HEK293 (cell line): ENCODE data around the gene RAB11A.

ENCODE experiments used
- CTCF ChIA-PET: fragments of 350-600 bp; formaldehyde crosslinking; extraction: SDS; loops from one replicate; lab custom pipeline; 2021; ENCODE audit warnings: antibody characterized with exemption; lab: Yijun Ruan, JAX
- POLR2A ChIA-PET: fragments of 300-600 bp; formaldehyde crosslinking; extraction: SDS; loops from one replicate; lab custom pipeline; 2020; ENCODE audit warnings: antibody characterized with exemption, inconsistent platforms; lab: Yijun Ruan, JAX
- H3K27ac ChIP-seq: fragments of 200-500 bp; sonication (Bioruptor generic); 2 replicates; pipeline ENCODE4 v1.5.1; 2014; ENCODE audit warnings: low read depth, low read length, control low read depth, inconsistent platforms; ENCODE audit errors: extremely low read depth
- H3K36me3 ChIP-seq, 2 experiments: fragments of 200-500 bp in 1 of 2; sonication (Bioruptor generic) in 1 of 2; 1 replicate in 1 of 2; 2 replicates in 1 of 2; pipeline ENCODE4 v1.5.1; 2014 to 2017; ENCODE audit warnings: inconsistent platforms in 2 of 2, low read length in 2 of 2; ENCODE audit not compliant: control insufficient read depth in 2 of 2, insufficient read depth in 1 of 2
- H3K4me1 ChIP-seq: fragments of 200-500 bp; sonication (Bioruptor generic); 2 replicates; pipeline ENCODE4 v1.5.1; 2014; ENCODE audit warnings: mild to moderate bottlenecking, low read length, inconsistent platforms; ENCODE audit not compliant: control insufficient read depth, insufficient read depth
- H3K4me3 ChIP-seq: 2 replicates; pipeline ENCODE4 v1.5.1; 2011; ENCODE audit warnings: low read depth, mild to moderate bottlenecking, control low read depth, low read length, moderate library complexity
- H3K9me3 ChIP-seq: fragments of 200-500 bp; sonication (Bioruptor generic); 2 replicates; pipeline ENCODE4 v1.5.1; 2014; ENCODE audit warnings: low read depth, low read length, inconsistent platforms; ENCODE audit not compliant: control insufficient read depth, insufficient read depth
- FEZF1 ChIP-seq: fragments of 450-650 bp; formaldehyde crosslinking; IDR thresholded peaks from 2 replicates; pipeline ENCODE4 v1.5.1; 2016; ENCODE audit warnings: missing biosample characterization, missing genetic modification characterization
- MZF1 ChIP-seq: fragments of 450-650 bp; formaldehyde crosslinking; IDR thresholded peaks from 2 replicates; pipeline ENCODE4 v1.5.1; 2017; ENCODE audit warnings: missing biosample characterization, missing genetic modification characterization, borderline replicate concordance
- PRDM2 ChIP-seq: fragments of 450-650 bp; formaldehyde crosslinking; IDR thresholded peaks from 2 replicates; pipeline ENCODE4 v1.5.1; 2016; ENCODE audit warnings: missing biosample characterization, missing genetic modification characterization, borderline replicate concordance
- ZEB2 ChIP-seq: fragments of 450-650 bp; formaldehyde crosslinking; IDR thresholded peaks from 2 replicates; pipeline ENCODE4 v1.5.1; 2016; ENCODE audit warnings: missing biosample characterization, missing genetic modification characterization
- ZNF174 ChIP-seq: fragments of 450-650 bp; formaldehyde crosslinking; IDR thresholded peaks from 2 replicates; pipeline ENCODE4 v1.5.0; 2017; ENCODE audit warnings: missing biosample characterization, mild to moderate bottlenecking, missing genetic modification characterization
- ZNF211 ChIP-seq: fragments of 450-650 bp; formaldehyde crosslinking; IDR thresholded peaks from 2 replicates; pipeline ENCODE4 v1.5.1; 2016; ENCODE audit warnings: low read depth, missing biosample characterization, missing genetic modification characterization
- ZNF404 ChIP-seq: fragments of 450-650 bp; formaldehyde crosslinking; IDR thresholded peaks from 2 replicates; pipeline ENCODE4 v1.5.1; 2017; ENCODE audit warnings: missing biosample characterization, missing genetic modification characterization
- ZNF473 ChIP-seq: fragments of 450-650 bp; formaldehyde crosslinking; IDR thresholded peaks from 2 replicates; pipeline ENCODE4 v1.5.1; 2017; ENCODE audit warnings: missing biosample characterization, missing genetic modification characterization
- ZNF48 ChIP-seq: fragments of 450-650 bp; formaldehyde crosslinking; IDR thresholded peaks from 2 replicates; pipeline ENCODE4 v1.5.1; 2016; ENCODE audit warnings: missing biosample characterization, missing genetic modification characterization
- ZNF488 ChIP-seq: fragments of 450-650 bp; formaldehyde crosslinking; IDR thresholded peaks from 2 replicates; pipeline ENCODE4 v1.5.1; 2016; ENCODE audit warnings: missing biosample characterization, missing genetic modification characterization
- ZNF707 ChIP-seq: fragments of 450-650 bp; formaldehyde crosslinking; IDR thresholded peaks from 2 replicates; pipeline ENCODE4 v1.5.1; 2016; ENCODE audit warnings: missing biosample characterization, missing genetic modification characterization
- ZSCAN16 ChIP-seq: fragments of 450-650 bp; formaldehyde crosslinking; IDR thresholded peaks from 2 replicates; pipeline ENCODE4 v1.5.1; 2016; ENCODE audit warnings: missing biosample characterization, missing genetic modification characterization
- ZSCAN30 ChIP-seq: fragments of 450-650 bp; IDR thresholded peaks from 2 replicates; pipeline ENCODE4 v1.5.1; 2018; ENCODE audit warnings: missing biosample characterization, mild to moderate bottlenecking, missing genetic modification characterization, moderate library complexity
- ZXDB ChIP-seq: fragments of 450-650 bp; formaldehyde crosslinking; IDR thresholded peaks from 2 replicates; pipeline ENCODE4 v1.5.1; 2016; ENCODE audit warnings: missing biosample characterization, missing genetic modification characterization
- TF ChIP-seq, protein P1 (sequence below): fragments of 450-650 bp; formaldehyde crosslinking; IDR thresholded peaks from 2 replicates; pipeline ENCODE4 v1.5.1; 2016; ENCODE audit warnings: missing biosample characterization, missing genetic modification characterization
- TF ChIP-seq, protein P2 (sequence below): fragments of 450-650 bp; formaldehyde crosslinking; IDR thresholded peaks from 2 replicates; pipeline ENCODE4 v1.5.1; 2016; ENCODE audit warnings: missing biosample characterization, missing genetic modification characterization
- TF ChIP-seq, protein P3 (sequence below): fragments of 450-650 bp; formaldehyde crosslinking; optimal IDR thresholded peaks from 2 replicates; pipeline ENCODE3; 2016; ENCODE audit warnings: missing biosample characterization, mild to moderate bottlenecking, missing genetic modification characterization
- TF ChIP-seq, protein P4 (sequence below): fragments of 450-650 bp; formaldehyde crosslinking; IDR thresholded peaks from 2 replicates; pipeline ENCODE4 v1.5.1; 2017; ENCODE audit warnings: missing biosample characterization, missing genetic modification characterization

RAB11A gene

GRCh38 chr15:65896236-65896635 lies 26.9 kb downstream of the RAB11A start:
- CTCF ChIA-PET: interaction anchor here (2.1 kb wide), 1 partner anchor 34 kb away, joined by 7 read pairs; no protein-coding TSS in a partner anchor
- Histone ChIP-seq H3K4me3 (no peak overlapping the region), H3K9me3 (no peaks in the 10 kb centered on the region), H3K27ac (no peak overlapping the region), H3K4me1 (no peaks in the 10 kb centered on the region), H3K36me3 (peaks cover 0 to 67% of the 10 kb centered on the region in 2 experiments; a peak in 2 of 3 replicates)
- POLR2A ChIA-PET: no interaction called here
- no peak for TF ChIP-seq ZNF211
- TF ChIP-seq ZNF707 (tag by site-specific recombination): no peak
- TF ChIP-seq ZNF473 (tag by site-specific recombination): no peak
- no peak for TF ChIP-seq ZNF404 (tag by site-specific recombination)
- TF ChIP-seq, protein P1, sequence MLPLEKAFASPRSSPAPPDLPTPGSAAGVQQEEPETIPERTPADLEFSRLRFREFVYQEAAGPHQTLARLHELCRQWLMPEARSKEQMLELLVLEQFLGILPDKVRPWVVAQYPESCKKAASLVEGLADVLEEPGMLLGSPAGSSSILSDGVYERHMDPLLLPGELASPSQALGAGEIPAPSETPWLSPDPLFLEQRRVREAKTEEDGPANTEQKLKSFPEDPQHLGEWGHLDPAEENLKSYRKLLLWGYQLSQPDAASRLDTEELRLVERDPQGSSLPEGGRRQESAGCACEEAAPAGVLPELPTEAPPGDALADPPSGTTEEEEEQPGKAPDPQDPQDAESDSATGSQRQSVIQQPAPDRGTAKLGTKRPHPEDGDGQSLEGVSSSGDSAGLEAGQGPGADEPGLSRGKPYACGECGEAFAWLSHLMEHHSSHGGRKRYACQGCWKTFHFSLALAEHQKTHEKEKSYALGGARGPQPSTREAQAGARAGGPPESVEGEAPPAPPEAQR (tag by site-specific recombination): no peak
- no peak for TF ChIP-seq ZEB2 (tag by site-specific recombination)
- no peak for TF ChIP-seq ZXDB (tag by site-specific recombination)
- no peak for TF ChIP-seq ZNF488 (tag by site-specific recombination)
- TF ChIP-seq, protein P2, sequence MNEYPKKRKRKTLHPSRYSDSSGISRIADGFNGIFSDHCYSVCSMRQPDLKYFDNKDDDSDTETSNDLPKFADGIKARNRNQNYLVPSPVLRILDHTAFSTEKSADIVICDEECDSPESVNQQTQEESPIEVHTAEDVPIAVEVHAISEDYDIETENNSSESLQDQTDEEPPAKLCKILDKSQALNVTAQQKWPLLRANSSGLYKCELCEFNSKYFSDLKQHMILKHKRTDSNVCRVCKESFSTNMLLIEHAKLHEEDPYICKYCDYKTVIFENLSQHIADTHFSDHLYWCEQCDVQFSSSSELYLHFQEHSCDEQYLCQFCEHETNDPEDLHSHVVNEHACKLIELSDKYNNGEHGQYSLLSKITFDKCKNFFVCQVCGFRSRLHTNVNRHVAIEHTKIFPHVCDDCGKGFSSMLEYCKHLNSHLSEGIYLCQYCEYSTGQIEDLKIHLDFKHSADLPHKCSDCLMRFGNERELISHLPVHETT (tag by site-specific recombination): no peak
- no peak for TF ChIP-seq ZSCAN16 (tag by site-specific recombination)
- TF ChIP-seq PRDM2 (tag by site-specific recombination): no peak
- TF ChIP-seq, protein P3, sequence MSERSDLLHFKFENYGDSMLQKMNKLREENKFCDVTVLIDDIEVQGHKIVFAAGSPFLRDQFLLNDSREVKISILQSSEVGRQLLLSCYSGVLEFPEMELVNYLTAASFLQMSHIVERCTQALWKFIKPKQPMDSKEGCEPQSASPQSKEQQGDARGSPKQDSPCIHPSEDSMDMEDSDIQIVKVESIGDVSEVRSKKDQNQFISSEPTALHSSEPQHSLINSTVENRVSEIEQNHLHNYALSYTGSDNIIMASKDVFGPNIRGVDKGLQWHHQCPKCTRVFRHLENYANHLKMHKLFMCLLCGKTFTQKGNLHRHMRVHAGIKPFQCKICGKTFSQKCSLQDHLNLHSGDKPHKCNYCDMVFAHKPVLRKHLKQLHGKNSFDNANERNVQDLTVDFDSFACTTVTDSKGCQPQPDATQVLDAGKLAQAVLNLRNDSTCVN: no peak
- no peak for TF ChIP-seq ZNF174

DNA sequence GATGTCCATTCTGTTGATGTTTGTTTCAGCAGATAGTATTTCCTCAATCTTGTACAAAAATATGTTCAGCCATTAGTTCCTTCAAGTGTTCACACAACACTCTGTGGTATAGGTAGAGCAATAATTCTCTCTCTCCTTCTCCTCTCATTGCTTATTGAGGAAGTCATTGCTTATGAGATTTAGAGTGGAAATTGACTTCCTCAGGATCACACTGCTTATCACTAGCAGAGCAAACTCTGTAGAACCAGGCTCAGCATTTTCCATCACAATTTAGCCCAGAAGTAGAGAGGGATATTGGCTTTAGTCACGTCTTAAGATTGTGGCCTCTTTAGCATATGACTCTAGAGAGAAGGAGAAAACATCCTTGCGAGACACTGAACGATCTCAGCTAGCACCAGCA lies 31.2 kb downstream of the RAB11A start:
- CTCF ChIA-PET: interaction anchor here (0.7 kb wide), 1 partner anchor 507 kb away, joined by 3 read pairs; no protein-coding TSS in a partner anchor
- Histone ChIP-seq H3K27ac (no peak overlapping the region), H3K36me3 (peaks cover 3 to 94% of the 10 kb centered on the region in 2 experiments), H3K9me3 (no peaks in the 10 kb centered on the region), H3K4me3 (no peak overlapping the region), H3K4me1 (no peaks in the 10 kb centered on the region)
- TF ChIP-seq ZNF211 (no peak), ZNF48 (tag by site-specific recombination) (no peak), FEZF1 (tag by site-specific recombination) (no peak), MZF1 (tag by site-specific recombination) (no peak), ZSCAN30 (tag by site-specific recombination) (no peak)
- TF ChIP-seq, protein P4, sequence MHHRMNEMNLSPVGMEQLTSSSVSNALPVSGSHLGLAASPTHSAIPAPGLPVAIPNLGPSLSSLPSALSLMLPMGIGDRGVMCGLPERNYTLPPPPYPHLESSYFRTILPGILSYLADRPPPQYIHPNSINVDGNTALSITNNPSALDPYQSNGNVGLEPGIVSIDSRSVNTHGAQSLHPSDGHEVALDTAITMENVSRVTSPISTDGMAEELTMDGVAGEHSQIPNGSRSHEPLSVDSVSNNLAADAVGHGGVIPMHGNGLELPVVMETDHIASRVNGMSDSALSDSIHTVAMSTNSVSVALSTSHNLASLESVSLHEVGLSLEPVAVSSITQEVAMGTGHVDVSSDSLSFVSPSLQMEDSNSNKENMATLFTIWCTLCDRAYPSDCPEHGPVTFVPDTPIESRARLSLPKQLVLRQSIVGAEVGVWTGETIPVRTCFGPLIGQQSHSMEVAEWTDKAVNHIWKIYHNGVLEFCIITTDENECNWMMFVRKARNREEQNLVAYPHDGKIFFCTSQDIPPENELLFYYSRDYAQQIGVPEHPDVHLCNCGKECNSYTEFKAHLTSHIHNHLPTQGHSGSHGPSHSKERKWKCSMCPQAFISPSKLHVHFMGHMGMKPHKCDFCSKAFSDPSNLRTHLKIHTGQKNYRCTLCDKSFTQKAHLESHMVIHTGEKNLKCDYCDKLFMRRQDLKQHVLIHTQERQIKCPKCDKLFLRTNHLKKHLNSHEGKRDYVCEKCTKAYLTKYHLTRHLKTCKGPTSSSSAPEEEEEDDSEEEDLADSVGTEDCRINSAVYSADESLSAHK (tag by site-specific recombination): no peak
- POLR2A ChIA-PET: no interaction called here
